B cell (primary cell): ENCODE data around the gene TRANK1. TPM values are rescaled to one million over a fixed set of nuclear protein-coding genes. Genes with fewer than 3 reads are reported as not detected.

Experiments
- ATAC-seq: fragments of 200-7000 bp; cut with Tn5 transposase; one replicate; pipeline ENCODE4 v1.10.0; 2021; ENCODE audit warnings: low read depth, mild to moderate bottlenecking, moderate number of reproducible peaks, moderate library complexity
- CTCF ChIA-PET: fragments of 350-600 bp; sonication (Branson Sonifier 250); formaldehyde crosslinking; loops from one replicate; lab custom pipeline; 2021; ENCODE audit warnings: antibody characterized with exemption, inconsistent platforms; lab: Charles Lee
- POLR2A ChIA-PET: fragments of 350-600 bp; sonication (Branson Sonifier 250); formaldehyde crosslinking; loops from one replicate; lab custom pipeline; 2021; ENCODE audit warnings: antibody characterized with exemption; lab: Charles Lee
- DNase-seq: peaks from one replicate; pipeline ENCODE4 v3.0.0; 2013
- H2AFZ ChIP-seq: 2 replicates; pipeline ENCODE4 v1.6.1; 2012; ENCODE audit warnings: mild to moderate bottlenecking, low read depth, low read length; ENCODE audit not compliant: insufficient read depth, poor library complexity, severe bottlenecking
- H3K27ac ChIP-seq, 2 donors: 1 replicate in 1 of 2; 2 replicates in 1 of 2; pipeline ENCODE4 v1.5.1; 2012 to 2013; ENCODE audit warnings: low read length in 2 of 2, mild to moderate bottlenecking in 2 of 2, moderate library complexity in 1 of 2
- H3K27me3 ChIP-seq, 4 experiments: fragments of 200-600 bp in 1 of 4; sonication (generic) in 1 of 4; replicated peaks in 1 of 4; 1 replicate in 2 of 4; 2 replicates in 2 of 4; pipeline versions ENCODE4 v1.6.1 to v1.7.0; 2013 to 2016; ENCODE audit warnings: low read length in 3 of 4, mild to moderate bottlenecking in 2 of 4, mixed read lengths in 1 of 4, moderate library complexity in 1 of 4; ENCODE audit not compliant: insufficient read depth in 4 of 4, control insufficient read depth in 3 of 4; ENCODE audit errors: control extremely low read depth in 1 of 4
- H3K36me3 ChIP-seq, 2 experiments: replicated peaks in 1 of 2; 1 replicate in 1 of 2; 2 replicates in 1 of 2; pipeline versions ENCODE4 v1.6.1 to v1.7.1; 2013; ENCODE audit warnings: low read length in 1 of 2; ENCODE audit not compliant: insufficient read depth in 2 of 2, control insufficient read depth in 1 of 2; ENCODE audit errors: control extremely low read depth in 1 of 2, extremely low read depth in 1 of 2
- H3K4me1 ChIP-seq, 2 donors: fragments of 200-600 bp in 1 of 2; sonication (generic) in 1 of 2; 1 replicate in 1 of 2; 2 replicates in 1 of 2; pipeline versions ENCODE4 v1.5.1 to v1.6.1; 2013 to 2017; ENCODE audit warnings: low read length in 2 of 2; ENCODE audit not compliant: control insufficient read depth in 2 of 2, insufficient read depth in 2 of 2
- H3K4me2 ChIP-seq: replicated peaks from 2 replicates; pipeline ENCODE3; 2012; ENCODE audit warnings: mild to moderate bottlenecking, low read depth, low read length; ENCODE audit not compliant: poor library complexity, severe bottlenecking
- H3K4me3 ChIP-seq, 5 experiments: fragments of 200-600 bp in 1 of 5; sonication (generic) in 1 of 5; 1 replicate in 3 of 5; 2 replicates in 2 of 5; pipeline versions ENCODE4 v1.5.1 to v1.7.0; 2011 to 2016; ENCODE audit warnings: low read length in 4 of 5, mild to moderate bottlenecking in 4 of 5, low read depth in 2 of 5, control low read depth in 1 of 5, moderate library complexity in 1 of 5; ENCODE audit not compliant: insufficient read depth in 1 of 5; ENCODE audit errors: control extremely low read depth in 1 of 5, extremely low read depth in 1 of 5
- H3K79me2 ChIP-seq: fragments of 200-600 bp; sonication (generic); one replicate; pipeline ENCODE4 v1.6.0; 2016; ENCODE audit warnings: low read length; ENCODE audit not compliant: control insufficient read depth, insufficient read depth
- H3K9ac ChIP-seq: fragments of 200-600 bp; sonication (generic); 2 replicates; pipeline ENCODE4 v1.6.1; 2017; ENCODE audit warnings: mild to moderate bottlenecking, low read length, moderate library complexity
- H3K9me3 ChIP-seq, 3 donors: one replicate each; pipeline versions ENCODE4 v1.6.1 to v1.7.1; 2013; ENCODE audit warnings: low read length in 2 of 3; ENCODE audit not compliant: control insufficient read depth in 2 of 3, insufficient read depth in 1 of 3; ENCODE audit errors: control extremely low read depth in 1 of 3
- H4K20me1 ChIP-seq: 2 replicates; pipeline ENCODE4 v1.6.0; 2012; ENCODE audit warnings: mild to moderate bottlenecking, low read length; ENCODE audit not compliant: insufficient read depth, control insufficient read depth, poor library complexity, severe bottlenecking
- H3K27ac Mint-ChIP-seq: one replicate; pipeline ENCODE4 v1.8.0; 2021; ENCODE audit warnings: mixed read lengths
- H3K27me3 Mint-ChIP-seq: one replicate; pipeline ENCODE4 v1.8.0; 2021; ENCODE audit warnings: mixed read lengths
- H3K4me1 Mint-ChIP-seq: one replicate; pipeline ENCODE4 v1.8.0; 2021; ENCODE audit warnings: mixed read lengths
- H3K4me3 Mint-ChIP-seq: one replicate; pipeline ENCODE4 v1.8.0; 2021; ENCODE audit warnings: mixed read lengths
- H3K9me3 Mint-ChIP-seq: one replicate; pipeline ENCODE4 v1.8.0; 2022; ENCODE audit warnings: mixed read lengths; ENCODE audit not compliant: insufficient read depth
- CTCF ChIP-seq: fragments of 200-600 bp; IDR thresholded peaks from one replicate; pipeline ENCODE4 v1.8.0; 2022; ENCODE audit warnings: antibody characterized with exemption, mild to moderate bottlenecking
- EZH2 ChIP-seq: IDR thresholded peaks from 2 replicates; pipeline ENCODE4 v1.6.1; 2012; ENCODE audit warnings: borderline replicate concordance, low read depth, mild to moderate bottlenecking, moderate library complexity, low read length; ENCODE audit not compliant: insufficient read depth, poor library complexity, severe bottlenecking
- WGBS: methylation state at CpG from one replicate; pipeline ENCODE4 v1.1.5; 2013; ENCODE audit warnings: missing lambda C conversion rate; ENCODE audit not compliant: insufficient coverage; 5-methylcytosine and 5-hydroxymethylcytosine counted together
- intact Hi-C: fragments of 100-400 bp; cut with micrococcal nuclease; formaldehyde crosslinking; loops from one replicate; pipeline ENCODE4 v1.10.0; 2022
- polyA plus RNA-seq: library from polyadenylated mRNA; depleted of rRNA; stranded (reverse); fragments of >200 nt; gene quantifications from 2 replicates; pipeline ENCODE4 v1.2.3, GENCODE V29; 2012
- total RNA-seq, 2 donors: library from RNA; stranded (reverse); fragments of 120-200 nt in 1 of 2; gene quantifications; 1 replicate in 1 of 2; 2 replicates in 1 of 2; pipeline versions ENCODE4 v1.2.3 to v1.2.4, GENCODE V29; 2013 to 2022

TRANK1 gene
- total and polyA plus RNA-seq, 2 donors (not counting 1 experiment from before 2014, with no cell fraction given) = 20.8 to 147 TPM

GRCh38 chr3:36832406-36832805 is 112.4 kb downstream of the TRANK1 start:
- H3K4me1 ChIP-seq = no peaks in the 10 kb centered on the region
- ChIA-PET POLR2A (no interaction called here), CTCF (interaction anchor here (6.8 kb wide), 1 partner anchor 126 kb away, joined by 36 read pairs; no protein-coding TSS in a partner anchor)
- no peak overlapping the region for H2AFZ ChIP-seq
- H3K79me2 ChIP-seq = no peaks in the 10 kb centered on the region
- H3K4me1 Mint-ChIP-seq = no peaks in the 10 kb centered on the region
- ATAC-seq (no peak), DNase-seq (no peak)
- no peak overlapping the region for H3K4me3 ChIP-seq
- no peaks in the 10 kb centered on the region for H3K9me3 Mint-ChIP-seq
- H3K27ac Mint-ChIP-seq = no peak overlapping the region
- peaks cover 5 to 94% of the 10 kb centered on the region in 2 experiments for H3K36me3 ChIP-seq
- no peaks in the 10 kb centered on the region for H3K9me3 ChIP-seq
- no peaks in the 10 kb centered on the region for H3K27me3 ChIP-seq
- H3K27ac ChIP-seq = no peak overlapping the region
- H3K27me3 Mint-ChIP-seq = no peaks in the 10 kb centered on the region
- no peak overlapping the region for H3K9ac ChIP-seq
- TF ChIP-seq EZH2 (no peak), CTCF (no peak)
- no peaks in the 10 kb centered on the region for H4K20me1 ChIP-seq
- no peak overlapping the region for H3K4me2 ChIP-seq
- no peak overlapping the region for H3K4me3 Mint-ChIP-seq
- intact Hi-C loops = no loop called here
- 92% methylated on average over 5 of the region's 6 CpGs for WGBS

- Histone ChIP-seq H3K36me3 (peaks cover 0 to 70% of the 10 kb centered on the region in 2 experiments), H3K9me3 (no peaks in the 10 kb centered on the region), H3K27ac (no peak overlapping the region), H2AFZ (no peak overlapping the region), H3K4me2 (no peak overlapping the region), H3K4me3 (no peak overlapping the region), H3K4me1 (no peaks in the 10 kb centered on the region), H3K27me3 (no peaks in the 10 kb centered on the region), H3K9ac (no peak overlapping the region), H4K20me1 (no peaks in the 10 kb centered on the region), H3K79me2 (no peaks in the 10 kb centered on the region)
- 98% methylated on average over 5 of the region's 5 CpGs for WGBS
- TF ChIP-seq EZH2 (no peak), CTCF (no peak)
- no peak for ATAC-seq
- ChIA-PET POLR2A (no interaction called here), CTCF (interaction anchor here (0.5 to 0.7 kb wide), 2 partner anchors 9 to 162 kb away, joined by 4 to 5 read pairs; no protein-coding TSS in a partner anchor)
- Mint-ChIP-seq H3K27ac (no peak overlapping the region), H3K9me3 (no peaks in the 10 kb centered on the region), H3K27me3 (no peaks in the 10 kb centered on the region), H3K4me3 (no peak overlapping the region), H3K4me1 (no peaks in the 10 kb centered on the region)
- no peak for DNase-seq
- intact Hi-C loops = no loop called here
Measured at GRCh38 chr3:36827133-36827532, 117.7 kb downstream of the TRANK1 start.
